H1 (cell line): ENCODE results near the gene FOXA3. TPM values are rescaled to one million over a fixed set of nuclear protein-coding genes. Genes with fewer than 3 reads are reported as not detected.

Experiments
- polyA plus RNA-seq, 7 experiments: library from polyadenylated mRNA; depleted of rRNA in 3 of 7; stranded (reverse) in 5 of 7; unstranded in 2 of 7; fragments of >200 nt in 5 of 7; fragments of 200-250 nt in 2 of 7; gene quantifications; 1 replicate in 5 of 7; 2 replicates in 1 of 7; 4 replicates in 1 of 7; pipeline versions ENCODE4 v1.2.1 to v1.2.3, GENCODE V29; 2011 to 2013; ENCODE audit warnings: missing spikeins in 2 of 7, mixed read lengths in 2 of 7
- total RNA-seq: library from RNA; stranded (reverse); fragmentation: NEBNext Ultra II Directional; extraction: Animal tissue kit (Norgen Biotek cat#: 25700); gene quantifications from 2 replicates; pipeline ENCODE4 v1.2.1, GENCODE V29; 2021

The FOXA3 gene
- total and polyA plus RNA-seq, 2 of the 8 experiments (the other 6 are each of a cell fraction or from before 2014, with no cell fraction given) = 20.2 to 49.1 TPM

Other genes with a start within 250 kb of the FOXA3 start
- 28.1 and 28.8 TPM in 2 replicates for gene EML2, start 224.9 kb upstream of the FOXA3 start, total RNA-seq
- 29.4 and 45.4 TPM in 2 replicates for gene EML2, start 224.9 kb upstream of the FOXA3 start, polyA plus RNA-seq (2011; rRNA removed)
- 0.54 and 1.3 TPM in 2 replicates for gene GIPR, start 196.1 kb upstream of the FOXA3 start, total RNA-seq
- 0.42 and 1.0 TPM in 2 replicates for gene GIPR, start 196.1 kb upstream of the FOXA3 start, polyA plus RNA-seq (2011; rRNA removed)
- gene SNRPD2, start 172.4 kb upstream of the FOXA3 start, total RNA-seq = 759 and 761 TPM in 2 replicates
- gene SNRPD2, start 172.4 kb upstream of the FOXA3 start, polyA plus RNA-seq (2011; rRNA removed) = 493 and 645 TPM in 2 replicates
- 25.2 and 27.1 TPM in 2 replicates for gene QPCTL, start 171.7 kb upstream of the FOXA3 start, total RNA-seq
- 35.3 and 49.3 TPM in 2 replicates for gene QPCTL, start 171.7 kb upstream of the FOXA3 start, polyA plus RNA-seq (2011; rRNA removed)
- gene FBXO46, start 133.4 kb upstream of the FOXA3 start, total RNA-seq = 38.9 and 42.3 TPM in 2 replicates
- gene FBXO46, start 133.4 kb upstream of the FOXA3 start, polyA plus RNA-seq (2011; rRNA removed) = 11.2 and 22.1 TPM in 2 replicates
- not detected in 2 replicates for gene MEIOSIN, start 130.9 kb upstream of the FOXA3 start, total RNA-seq
- 0.11 and 0.14 TPM in 2 replicates for gene MEIOSIN, start 130.9 kb upstream of the FOXA3 start, polyA plus RNA-seq (2011; rRNA removed)
- gene SIX5, start 95.1 kb upstream of the FOXA3 start, total RNA-seq = 24.2 and 27.3 TPM in 2 replicates
- 20.9 and 37.2 TPM in 2 replicates for gene SIX5, start 95.1 kb upstream of the FOXA3 start, polyA plus RNA-seq (2011; rRNA removed)
- 27.4 and 28.2 TPM in 2 replicates for gene DMPK, start 81.8 kb upstream of the FOXA3 start, total RNA-seq
- gene DMPK, start 81.8 kb upstream of the FOXA3 start, polyA plus RNA-seq (2011; rRNA removed) = 13.7 and 25.3 TPM in 2 replicates
- gene DMWD, start 71.5 kb upstream of the FOXA3 start, total RNA-seq = 41.0 and 41.6 TPM in 2 replicates
- gene DMWD, start 71.5 kb upstream of the FOXA3 start, polyA plus RNA-seq (2011; rRNA removed) = 13.6 and 23.7 TPM in 2 replicates
- 0.19 and 0.25 TPM in 2 replicates for gene RSPH6A, start 49.0 kb upstream of the FOXA3 start, total RNA-seq
- gene RSPH6A, start 49.0 kb upstream of the FOXA3 start, polyA plus RNA-seq (2011; rRNA removed) = 0.05 TPM in 2 replicates
- 81.5 and 93.6 TPM in 2 replicates for gene SYMPK, start 1.2 kb upstream of the FOXA3 start, total RNA-seq
- 99.5 and 142 TPM in 2 replicates for gene SYMPK, start 1.2 kb upstream of the FOXA3 start, polyA plus RNA-seq (2011; rRNA removed)
- gene IRF2BP1, start 21.8 kb downstream of the FOXA3 start, total RNA-seq = 24.4 and 25.3 TPM in 2 replicates
- 12.1 and 22.1 TPM in 2 replicates for gene IRF2BP1, start 21.8 kb downstream of the FOXA3 start, polyA plus RNA-seq (2011; rRNA removed)
- 11.1 and 12.6 TPM in 2 replicates for gene MYPOP, start 38.3 kb downstream of the FOXA3 start, total RNA-seq
- gene MYPOP, start 38.3 kb downstream of the FOXA3 start, polyA plus RNA-seq (2011; rRNA removed) = 3.2 and 5.8 TPM in 2 replicates
- not detected in 2 replicates for gene NANOS2, start 50.5 kb downstream of the FOXA3 start, total RNA-seq
- 0.20 and 0.24 TPM in 2 replicates for gene NANOS2, start 50.5 kb downstream of the FOXA3 start, polyA plus RNA-seq (2011; rRNA removed)
- gene NOVA2, start 109.5 kb downstream of the FOXA3 start, total RNA-seq = 22.7 and 24.6 TPM in 2 replicates
- 3.2 and 4.5 TPM in 2 replicates for gene NOVA2, start 109.5 kb downstream of the FOXA3 start, polyA plus RNA-seq (2011; rRNA removed)
- gene CCDC61, start 131.1 kb downstream of the FOXA3 start, total RNA-seq = 16.1 and 17.4 TPM in 2 replicates
- gene CCDC61, start 131.1 kb downstream of the FOXA3 start, polyA plus RNA-seq (2011; rRNA removed) = 7.8 and 11.5 TPM in 2 replicates
- gene PGLYRP1, start 158.7 kb downstream of the FOXA3 start, total RNA-seq = not detected in 2 replicates
- not detected in 2 replicates for gene PGLYRP1, start 158.7 kb downstream of the FOXA3 start, polyA plus RNA-seq (2011; rRNA removed)
- 0.11 TPM in 1 of 2 replicates, not detected in the other for gene IGFL4, start 176.7 kb downstream of the FOXA3 start, total RNA-seq
- 0.05 TPM in 2 replicates for gene IGFL4, start 176.7 kb downstream of the FOXA3 start, polyA plus RNA-seq (2011; rRNA removed)